Measurements from ENCODE around the gene KIF18B.

KIF18B gene

DNA sequence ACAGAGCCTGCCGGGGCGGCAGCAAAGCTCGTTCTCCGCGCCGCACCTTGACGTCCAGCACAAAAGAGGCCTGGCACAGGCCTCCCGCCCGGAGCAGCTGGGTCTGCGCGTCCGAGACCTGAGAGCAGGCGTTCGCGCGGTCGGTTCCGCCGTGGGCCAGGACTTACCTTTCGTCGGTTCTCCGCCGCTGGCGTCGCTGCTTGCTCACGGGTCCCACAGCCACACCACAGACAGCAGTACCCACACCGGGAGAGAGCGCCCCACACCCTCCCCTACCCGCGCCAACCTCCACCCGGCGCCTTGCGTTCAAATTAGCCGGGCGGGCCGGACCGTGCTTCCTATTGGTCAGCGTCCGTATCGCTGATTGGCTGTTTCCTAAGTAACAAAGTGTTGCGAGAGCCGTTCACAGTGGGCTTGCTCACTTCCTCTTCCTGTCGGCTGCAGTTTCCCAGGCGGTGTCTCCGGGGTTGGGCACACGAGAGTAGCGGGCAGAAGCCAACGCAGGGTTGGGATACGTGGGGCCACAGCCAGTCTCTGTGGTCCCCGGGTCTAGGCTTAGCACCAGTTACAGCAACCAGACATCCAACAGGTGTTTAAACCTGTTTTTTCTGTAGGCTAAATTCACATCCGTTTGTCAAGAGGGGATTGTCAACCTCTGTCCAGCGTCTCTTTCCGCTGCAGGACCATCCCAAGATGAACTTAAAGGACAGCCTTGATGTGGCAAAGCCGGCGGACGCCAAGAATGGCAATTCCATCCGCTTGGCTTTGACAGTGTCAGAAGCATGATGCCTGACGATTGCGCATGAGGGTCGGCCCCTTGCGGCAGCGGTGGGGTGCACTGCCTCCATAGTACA is at the start of gene KIF18B:
TSS of gene KIF18B (minus strand) at position 313 of the 854 bp plus-strand sequence. CDS start 11,429 bp downstream, outside the sequence.
- peak; percentile 88 to 91 for DNase-seq (ENCODE audit: low read depth in 2 of 2)

DNA sequence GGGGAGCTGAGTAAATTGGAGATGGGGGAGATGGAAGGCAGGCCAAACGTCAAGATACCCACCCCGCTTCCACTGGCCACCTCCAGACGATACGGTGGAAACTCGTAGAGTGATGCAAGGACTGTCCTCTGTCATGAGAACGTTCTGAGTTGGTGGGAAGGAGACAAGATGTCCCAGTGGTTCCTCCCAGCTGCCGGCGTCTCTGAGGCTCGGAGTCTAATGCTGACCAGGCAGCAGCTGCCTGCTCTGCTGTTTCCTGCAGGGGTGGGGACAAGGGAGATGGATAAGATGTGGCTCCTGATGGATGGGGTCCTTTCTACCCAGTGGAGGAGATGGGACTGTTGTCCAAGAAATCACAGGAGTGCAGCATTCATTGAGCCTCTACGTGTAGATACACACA is 48.7 kb upstream of the KIF18B start:
- no peak for DNase-seq (ENCODE audit: low read depth in 2 of 2)

DNA sequence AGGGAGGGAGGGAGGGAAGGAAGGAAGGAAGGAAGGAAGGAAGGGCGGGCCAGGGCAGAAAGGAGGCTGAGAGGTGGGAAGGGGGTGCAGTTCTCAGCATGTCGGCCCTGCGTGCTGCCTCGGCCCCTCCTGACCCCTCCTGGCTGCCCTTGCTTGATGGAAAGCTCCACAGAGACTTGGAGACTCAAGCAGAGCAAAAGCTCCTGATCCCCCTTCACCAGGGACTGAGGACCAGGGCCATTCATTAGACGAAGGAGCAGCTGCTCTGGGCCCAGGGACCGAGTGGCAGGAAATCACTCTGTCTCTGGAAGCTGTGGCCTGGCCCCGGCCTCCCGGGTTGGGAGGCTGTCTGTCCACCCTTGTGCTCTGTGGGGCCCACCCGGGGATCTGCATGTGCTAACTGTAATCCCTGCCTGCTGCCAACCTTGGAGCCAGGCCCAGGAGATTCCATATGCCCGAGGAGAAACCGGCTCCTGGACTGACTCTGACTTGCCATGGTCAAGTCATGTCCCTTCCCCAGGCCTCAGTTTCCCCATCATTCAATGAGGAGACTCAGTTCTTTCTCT is 47.9 kb upstream of the KIF18B start:
- no peak for DNase-seq (ENCODE audit: low read depth in 2 of 2)

DNA sequence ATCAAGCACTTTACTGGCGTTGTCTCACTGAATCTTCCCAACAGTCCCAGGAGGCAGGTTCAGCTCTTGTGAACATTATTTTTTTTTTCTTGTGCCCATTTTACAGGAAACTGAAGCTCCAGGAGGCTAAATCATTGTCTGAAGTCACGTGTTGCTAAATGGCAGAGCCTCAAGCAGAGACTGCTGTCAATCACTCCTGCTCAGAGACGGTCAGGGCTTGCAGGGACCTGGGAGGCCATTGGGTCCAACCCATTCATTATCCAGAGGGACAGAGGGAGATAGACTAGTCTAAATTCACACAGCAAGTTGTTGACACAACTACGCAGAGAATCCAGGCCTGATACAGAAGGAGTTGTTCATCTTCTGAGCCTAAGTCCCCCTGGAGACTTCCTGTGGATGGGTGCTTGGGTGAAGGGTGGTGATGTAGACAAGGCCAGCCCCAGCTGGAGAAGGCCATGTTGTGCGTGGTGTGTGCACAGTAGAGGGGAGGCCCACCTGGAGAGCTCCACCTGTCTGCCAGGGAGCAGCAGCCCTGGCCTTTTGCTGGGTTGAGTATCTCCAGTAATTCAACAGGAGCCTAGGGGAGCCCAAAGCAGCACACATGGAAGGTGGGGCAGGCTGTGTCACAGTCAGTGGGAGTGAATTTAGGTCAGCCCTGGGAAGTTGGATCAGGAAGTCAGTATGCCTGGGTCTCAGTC is 44.8 kb upstream of the KIF18B start:
- DNase-seq (ENCODE audit: low read depth in 2 of 2) = no peak

DNA sequence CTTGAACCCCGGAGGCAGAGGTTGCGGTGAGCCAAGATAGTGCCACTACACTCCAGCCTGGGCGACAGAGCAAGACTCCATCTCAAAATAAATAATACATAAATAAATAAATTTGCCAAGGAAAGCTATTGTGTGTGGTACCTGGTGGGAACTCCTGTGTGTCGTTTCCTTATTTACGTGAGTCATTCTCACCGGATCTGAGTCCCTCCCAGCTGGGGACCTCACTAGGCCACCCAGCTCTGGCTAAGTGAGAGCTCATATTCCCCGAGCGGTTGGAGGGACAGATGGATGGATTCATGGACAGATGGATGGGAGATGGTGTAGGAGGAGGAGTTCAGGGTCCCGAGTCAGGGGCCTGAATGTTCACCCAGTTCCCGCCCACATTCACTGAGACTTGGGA is 43.4 kb upstream of the KIF18B start:
- no peak for DNase-seq (ENCODE audit: low read depth in 2 of 2)

DNA sequence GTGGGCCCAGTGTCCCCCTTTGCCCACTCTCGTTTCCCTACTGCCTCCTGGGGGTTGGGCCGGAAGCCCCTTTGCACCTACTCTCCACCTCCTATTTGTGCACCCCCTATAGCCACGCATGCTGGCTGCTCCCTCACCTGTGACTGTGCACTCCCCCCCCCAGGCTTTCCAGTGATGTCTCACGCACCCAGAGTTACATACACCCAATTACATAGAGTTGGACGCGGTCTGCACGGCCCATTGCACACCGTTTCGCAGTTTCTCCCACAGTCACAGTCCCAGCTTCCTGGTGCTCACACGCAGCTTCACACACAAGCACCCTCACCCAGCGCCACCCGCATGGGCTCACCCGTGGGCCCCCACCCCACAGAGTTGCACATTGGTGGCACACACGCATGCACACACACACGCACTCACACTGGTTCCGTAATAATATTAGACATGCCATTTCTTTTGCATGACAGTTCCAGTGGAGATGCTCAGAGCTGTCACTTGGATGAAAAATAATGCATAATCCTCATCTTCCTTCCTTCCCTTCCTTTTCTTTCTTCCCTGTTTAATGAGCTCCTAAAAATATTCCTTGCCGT is 42.1 kb upstream of the KIF18B start:
- DNase-seq (ENCODE audit: low read depth in 2 of 2) = no peak

DNA sequence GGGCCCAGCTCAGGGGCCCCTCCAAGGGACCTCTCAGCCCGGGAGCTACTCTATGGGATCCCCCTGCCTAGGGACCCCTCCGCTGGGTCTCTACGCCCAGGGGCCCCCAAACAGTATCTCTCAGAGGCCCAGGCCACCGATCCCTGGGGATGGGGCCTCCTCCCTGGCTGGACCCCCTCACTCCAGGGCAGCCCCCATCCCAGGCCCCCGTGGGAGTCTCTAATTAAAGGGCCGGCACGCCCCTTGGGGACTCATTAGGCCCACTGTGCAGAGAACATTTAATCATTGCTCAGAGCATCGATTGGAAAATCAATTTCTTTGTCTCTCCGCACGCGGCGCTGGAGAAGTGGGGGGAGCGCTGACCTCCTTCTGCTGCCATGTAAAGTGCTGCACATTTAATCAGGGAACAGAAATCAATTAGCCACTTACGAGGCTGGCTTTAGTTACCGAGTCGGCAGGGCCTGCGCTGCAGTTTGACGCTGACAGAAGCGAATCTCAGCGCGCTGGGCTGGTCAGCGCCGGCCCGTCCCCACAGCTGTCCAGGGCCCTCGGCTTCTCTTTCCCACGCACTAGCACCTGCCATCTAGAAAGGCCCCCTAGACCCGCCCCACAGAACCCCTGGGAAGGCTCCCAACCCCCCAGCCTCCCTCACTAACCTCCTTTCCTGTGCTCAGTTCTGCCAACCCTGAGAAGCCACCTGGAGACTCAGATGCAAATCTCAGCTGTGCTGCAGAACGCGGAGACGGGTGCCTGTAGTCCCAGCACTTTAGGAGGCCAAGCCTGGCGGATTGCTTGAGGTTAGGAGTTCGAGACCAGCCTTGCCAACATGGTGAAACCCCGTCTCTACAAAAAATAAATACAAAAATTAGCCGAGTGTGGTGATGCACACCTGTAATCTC is 40.7 kb upstream of the KIF18B start:
- DNase-seq (ENCODE audit: low read depth in 2 of 2) = no peak

DNA sequence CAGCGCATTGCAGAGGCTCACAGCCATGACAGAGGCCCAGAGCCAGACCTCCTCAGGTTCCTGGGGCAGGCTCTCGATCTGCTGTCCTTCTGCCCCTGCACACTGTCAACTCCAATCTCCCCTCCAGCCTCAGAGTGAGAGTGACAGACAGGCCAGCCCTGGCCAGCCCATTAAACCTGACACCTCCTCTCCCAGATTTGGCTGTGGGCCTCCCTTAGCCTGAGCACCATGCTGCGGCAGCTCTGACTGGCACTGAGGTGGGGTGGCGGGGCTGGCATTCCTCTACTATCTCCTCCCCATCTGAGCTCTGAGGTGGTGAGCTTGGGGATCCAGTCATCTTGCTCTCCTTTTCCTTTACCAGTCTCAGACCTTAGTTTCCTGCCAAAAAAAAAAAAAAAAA is 36.0 kb upstream of the KIF18B start:
- no peak for DNase-seq (ENCODE audit: low read depth in 2 of 2)

DNA sequence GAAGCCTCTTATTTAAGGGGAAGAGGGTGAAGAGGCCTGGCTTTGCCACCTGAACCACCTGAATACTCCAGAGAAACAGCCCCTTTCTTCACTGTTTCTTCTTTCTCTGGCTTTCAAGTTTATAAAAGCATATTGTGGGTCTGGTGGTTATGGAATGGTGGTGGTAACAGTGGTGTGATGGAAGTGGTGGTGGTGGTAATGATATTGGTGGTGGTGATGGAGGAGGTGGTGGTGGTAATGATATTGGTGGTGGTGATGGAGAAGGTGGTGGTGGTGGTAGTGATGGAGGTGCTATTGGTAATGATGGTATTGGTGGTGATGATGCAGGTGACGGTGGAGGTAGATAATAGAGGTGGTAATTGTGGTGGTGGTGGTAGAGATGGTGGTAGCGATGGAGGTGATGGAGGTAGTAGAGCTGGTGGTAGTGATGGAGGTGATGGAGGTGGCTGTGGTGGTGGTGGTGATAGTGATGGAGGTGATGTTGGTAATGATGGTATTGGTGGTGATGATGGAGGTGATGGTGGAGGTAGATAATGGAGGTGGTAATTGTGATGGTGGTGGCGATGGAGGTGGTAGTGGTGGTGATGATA is 34.6 kb upstream of the KIF18B start:
- no peak for DNase-seq (ENCODE audit: low read depth in 2 of 2)

DNA sequence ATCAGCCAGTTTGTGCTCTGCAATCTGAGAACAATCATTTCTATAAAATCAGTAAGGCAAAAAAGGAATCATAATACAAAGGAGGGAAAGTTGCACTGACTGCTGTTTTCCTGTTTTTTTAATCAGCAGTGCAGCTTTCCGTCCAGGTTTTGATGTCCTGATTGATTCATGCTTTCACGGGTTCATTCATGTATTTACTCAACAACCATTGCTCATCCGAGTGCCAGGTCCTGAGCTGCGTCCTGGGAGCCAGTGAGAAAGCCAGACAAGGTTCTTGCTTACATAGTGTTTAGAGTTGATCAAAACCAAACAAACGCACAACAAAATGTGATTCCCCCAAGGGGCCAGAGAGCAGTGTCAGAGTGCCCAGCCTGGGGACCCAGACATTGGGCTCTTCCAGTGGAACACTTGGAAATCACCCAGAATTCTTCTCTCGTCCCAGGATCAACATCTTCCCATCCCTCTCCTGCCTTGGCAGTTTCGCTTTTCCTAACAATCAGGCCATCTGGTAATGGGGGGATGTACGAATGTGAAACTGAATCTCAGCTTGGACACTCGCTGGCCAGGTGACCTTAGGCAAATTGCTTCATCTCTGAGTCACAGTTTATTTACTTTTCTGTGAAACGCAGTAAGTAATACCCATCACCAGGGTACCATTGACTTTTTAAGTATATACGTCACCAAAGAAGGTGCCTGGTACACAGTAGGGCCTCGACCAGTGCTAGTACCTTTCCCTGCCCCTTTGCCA is 33.8 kb upstream of the KIF18B start:
- DNase-seq (ENCODE audit: low read depth in 2 of 2) = no peak

DNA sequence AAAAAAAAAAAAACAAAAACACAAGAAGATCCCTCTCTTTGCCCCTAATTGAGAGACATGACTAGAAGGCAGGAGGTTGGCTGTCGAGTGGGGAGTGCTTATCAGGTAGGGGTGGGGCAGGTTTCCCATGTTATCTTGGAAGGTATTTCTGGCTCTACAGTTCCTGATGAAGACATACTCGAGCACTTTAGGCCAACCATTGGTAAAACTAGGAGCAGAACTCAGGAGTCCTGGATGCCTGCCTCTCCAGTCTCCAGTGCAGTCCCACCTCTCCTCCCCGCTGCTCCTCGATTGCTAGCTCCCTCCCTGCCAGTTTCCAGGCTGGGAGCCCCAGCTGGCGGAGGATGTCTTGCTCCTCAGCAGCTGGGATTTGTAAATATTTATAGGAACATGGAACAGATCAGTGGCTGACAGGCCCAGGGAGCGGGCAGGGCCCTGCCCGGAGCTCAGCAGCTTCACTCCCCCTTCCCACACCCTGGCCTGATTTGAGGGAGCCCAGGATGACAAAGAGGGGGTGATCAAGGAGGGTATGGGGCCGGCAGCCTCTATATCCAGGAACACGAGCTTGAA is 31.9 kb upstream of the KIF18B start:
- no peak for DNase-seq (ENCODE audit: low read depth in 2 of 2)

DNA sequence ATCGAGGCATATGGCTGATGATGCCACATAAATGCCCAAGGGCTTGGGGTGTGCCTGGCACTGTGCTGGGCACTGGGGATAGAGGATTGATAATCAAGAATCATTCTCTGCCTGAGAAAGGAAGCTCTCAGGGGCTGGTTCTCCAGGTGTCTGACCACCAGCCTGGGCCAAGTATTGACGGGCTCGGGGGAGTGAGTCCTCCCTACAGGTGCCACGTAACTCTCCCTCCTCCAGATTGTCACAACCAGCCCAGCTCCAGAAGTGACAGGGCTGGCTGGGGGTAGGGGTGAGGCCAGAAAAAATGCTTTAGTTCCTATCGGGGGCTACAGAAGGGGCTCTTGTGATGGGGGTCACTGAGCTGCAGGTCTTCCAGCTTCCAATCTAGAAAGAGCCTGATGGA is 31.2 kb upstream of the KIF18B start:
- no peak for DNase-seq (ENCODE audit: low read depth in 2 of 2)

DNA sequence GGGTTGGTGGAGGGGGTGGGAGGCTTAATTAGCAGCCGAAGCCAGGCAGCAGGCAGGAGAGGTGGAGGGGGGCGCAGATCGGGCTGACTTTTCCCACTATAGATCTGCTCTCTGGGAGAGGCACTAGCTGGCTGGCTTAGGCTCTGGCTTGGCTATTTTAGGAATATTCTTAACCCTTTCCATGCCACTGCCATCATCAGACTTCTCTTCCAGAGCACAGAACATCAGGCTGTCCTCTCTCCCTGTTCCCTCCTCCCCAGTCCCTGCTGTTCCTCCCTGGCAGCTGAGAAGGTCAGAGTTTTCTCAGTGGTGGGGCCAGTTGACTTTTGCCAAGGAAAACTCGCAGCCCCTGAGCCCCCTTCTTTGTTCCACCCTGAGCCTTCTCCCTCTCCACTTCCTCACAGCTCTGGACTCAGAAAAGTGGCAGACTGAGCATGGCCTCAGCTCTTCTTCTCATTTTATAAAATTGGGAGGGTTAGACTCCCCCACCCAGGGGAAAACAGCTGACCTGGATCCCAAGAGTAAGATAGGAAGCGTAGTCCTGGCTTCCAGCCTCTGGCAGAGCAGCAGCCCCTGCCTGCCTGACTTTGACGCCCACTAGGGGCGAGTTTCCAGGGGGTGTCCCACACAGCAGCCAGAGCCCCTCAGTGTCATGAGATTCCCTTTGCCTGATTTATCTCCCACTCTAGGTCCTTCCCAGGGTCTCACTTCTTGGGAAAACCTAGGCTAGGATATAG is 30.4 kb upstream of the KIF18B start:
- no peak for DNase-seq (ENCODE audit: low read depth in 2 of 2)

DNA sequence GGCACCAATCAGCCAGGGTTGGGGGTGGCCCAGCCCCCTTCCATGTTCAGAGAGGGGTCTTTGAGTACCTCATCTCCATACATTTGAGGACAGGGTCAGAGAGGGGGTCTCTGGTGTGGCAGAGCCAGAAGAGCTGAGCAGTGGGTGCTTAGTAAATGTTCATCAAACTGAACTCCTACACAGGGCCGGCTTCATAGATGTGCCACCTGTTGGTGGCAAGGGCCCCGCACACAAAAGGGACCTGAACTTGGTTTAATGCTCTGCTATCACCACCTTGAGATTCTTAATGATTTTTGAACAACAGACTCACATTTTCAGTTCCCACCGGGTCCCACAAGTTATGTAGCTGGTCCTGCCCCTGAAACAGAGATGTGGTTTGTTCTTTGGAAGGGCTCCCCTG is 29.5 kb upstream of the KIF18B start:
- no peak for DNase-seq (ENCODE audit: low read depth in 2 of 2)

DNA sequence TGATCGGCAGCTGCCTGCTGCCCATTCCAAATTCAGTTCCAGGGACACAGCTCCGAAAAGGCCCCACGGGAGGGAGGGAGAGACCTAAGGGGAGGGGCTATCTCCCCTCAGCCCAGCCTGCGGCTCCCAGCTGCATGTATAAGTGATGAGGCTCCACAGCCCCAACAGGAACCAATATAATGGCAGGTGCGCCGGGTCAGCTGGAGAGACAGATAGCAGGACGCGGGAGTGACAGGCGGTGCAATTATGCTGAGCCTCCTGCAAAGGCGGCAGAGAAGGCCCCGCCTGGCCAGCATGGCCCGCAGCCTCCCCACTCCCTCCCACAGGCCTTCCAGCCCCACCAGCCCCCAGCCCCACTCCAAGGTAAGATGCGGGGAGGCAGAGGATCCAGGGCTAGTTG is 28.6 kb upstream of the KIF18B start:
- DNase-seq (ENCODE audit: low read depth in 2 of 2) = no peak

DNA sequence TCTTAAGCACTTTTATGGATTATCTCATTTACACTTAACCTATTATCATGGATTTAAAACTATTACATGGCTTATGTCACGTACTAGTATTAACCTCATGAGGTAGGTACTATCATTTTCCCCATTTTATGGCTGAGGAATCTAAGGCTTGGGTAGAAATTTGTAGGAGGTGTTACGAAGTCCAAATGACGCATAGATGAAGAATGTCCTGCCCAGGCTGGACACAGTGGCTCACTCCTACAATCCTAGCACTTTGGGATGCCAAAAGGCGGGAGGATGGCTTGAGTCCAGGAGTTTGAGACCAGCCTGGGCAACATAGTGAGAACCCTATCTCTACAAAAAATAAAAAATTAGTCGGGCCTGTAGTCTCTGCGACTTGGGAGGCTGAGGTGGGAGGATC is 25.4 kb upstream of the KIF18B start:
- no peak for DNase-seq (ENCODE audit: low read depth in 2 of 2)

DNA sequence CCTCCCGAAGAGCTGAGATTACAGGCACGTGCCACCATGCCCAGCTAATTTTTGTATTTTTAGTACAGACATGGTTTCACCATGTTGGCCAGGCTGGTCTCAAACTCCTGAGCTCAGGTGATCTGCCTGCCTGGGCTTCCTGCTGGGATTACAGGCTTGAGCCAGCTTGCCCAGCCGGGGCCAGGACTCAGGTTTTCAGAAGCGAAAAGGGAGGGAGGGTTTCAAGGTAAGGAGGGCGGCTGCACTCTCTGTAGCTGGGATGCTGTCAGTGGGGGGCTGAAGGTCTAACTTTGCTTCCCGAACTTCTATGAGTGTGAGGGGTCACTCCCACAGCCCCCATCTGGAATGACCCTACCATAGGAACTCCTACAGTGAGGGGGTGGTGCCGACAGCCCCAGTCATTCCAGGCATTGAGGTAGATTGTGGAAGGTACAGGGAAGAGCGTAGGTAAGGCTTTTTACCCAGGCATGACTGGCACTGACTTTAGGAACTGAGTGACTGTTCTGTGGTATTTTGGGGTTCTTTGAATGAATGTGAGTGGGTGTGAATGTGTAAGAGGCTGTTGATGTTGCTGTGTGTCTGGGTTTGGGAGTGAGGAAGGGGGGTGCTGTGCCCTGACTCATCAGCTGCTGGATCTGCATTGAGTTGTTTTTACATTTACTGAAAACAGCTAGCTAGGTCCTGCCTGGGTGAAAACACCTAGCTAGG is 24.4 kb upstream of the KIF18B start:
- DNase-seq (ENCODE audit: low read depth in 2 of 2) = peak; percentile 37 to 68

DNA sequence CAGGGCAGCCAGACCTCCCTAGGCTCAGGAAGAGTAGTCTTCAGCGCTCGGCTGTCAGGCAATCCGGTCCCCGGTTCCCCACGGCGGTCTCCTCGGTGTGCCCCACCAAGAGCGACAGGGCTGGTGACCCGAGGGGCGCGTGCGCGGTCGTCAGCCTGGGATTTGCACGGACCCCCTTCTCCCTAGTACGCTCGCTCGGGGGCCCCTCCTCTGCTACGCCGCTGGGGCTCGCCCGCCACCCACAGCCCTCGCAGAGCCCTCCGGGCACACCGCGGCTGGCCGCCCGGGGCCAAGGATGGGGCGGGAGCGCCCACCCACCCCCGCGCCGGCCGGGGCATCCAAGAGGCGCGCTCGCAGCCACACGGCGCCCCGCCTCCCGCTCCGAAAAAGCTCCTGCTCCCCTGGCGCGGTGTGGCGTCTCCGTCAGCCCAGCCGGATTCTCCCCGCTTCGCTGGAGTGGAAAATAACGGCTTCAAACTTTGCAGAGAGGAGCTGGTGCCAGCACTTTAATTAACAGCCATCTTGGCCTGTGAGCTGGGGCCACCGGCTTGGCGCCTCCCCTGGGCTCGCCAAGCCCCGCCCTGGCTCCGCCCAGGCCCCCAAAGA is 22.7 kb upstream of the KIF18B start:
- no peak for DNase-seq (ENCODE audit: low read depth in 2 of 2)

Data from stimulated activated CD8-positive, alpha-beta memory T cell treated with anti-CD3 and anti-CD28 coated beads, Interleukin-15, amount 100 ng/mL, for 48 hours (primary cell).